GM18526 (cell line): ENCODE data around the gene TTC3.

Source experiments
- POLR2A ChIP-seq: IDR thresholded peaks from 3 replicates; pipeline ENCODE4 v1.6.1; 2011; ENCODE audit not compliant: insufficient read length; ENCODE audit errors: extremely low read depth

Gene TTC3

GRCh38 chr21:37220433-37220980, 147.5 kb downstream of the TTC3 start:
- no peak for TF ChIP-seq POLR2A

GRCh38 chr21:37220981-37221664, 148.1 kb downstream of the TTC3 start:
- TF ChIP-seq POLR2A, result peak; percentile 89

- TF ChIP-seq POLR2A, result no peak
Observed at GRCh38 chr21:37223804-37224345, 150.8 kb downstream of the TTC3 start.

DNA sequence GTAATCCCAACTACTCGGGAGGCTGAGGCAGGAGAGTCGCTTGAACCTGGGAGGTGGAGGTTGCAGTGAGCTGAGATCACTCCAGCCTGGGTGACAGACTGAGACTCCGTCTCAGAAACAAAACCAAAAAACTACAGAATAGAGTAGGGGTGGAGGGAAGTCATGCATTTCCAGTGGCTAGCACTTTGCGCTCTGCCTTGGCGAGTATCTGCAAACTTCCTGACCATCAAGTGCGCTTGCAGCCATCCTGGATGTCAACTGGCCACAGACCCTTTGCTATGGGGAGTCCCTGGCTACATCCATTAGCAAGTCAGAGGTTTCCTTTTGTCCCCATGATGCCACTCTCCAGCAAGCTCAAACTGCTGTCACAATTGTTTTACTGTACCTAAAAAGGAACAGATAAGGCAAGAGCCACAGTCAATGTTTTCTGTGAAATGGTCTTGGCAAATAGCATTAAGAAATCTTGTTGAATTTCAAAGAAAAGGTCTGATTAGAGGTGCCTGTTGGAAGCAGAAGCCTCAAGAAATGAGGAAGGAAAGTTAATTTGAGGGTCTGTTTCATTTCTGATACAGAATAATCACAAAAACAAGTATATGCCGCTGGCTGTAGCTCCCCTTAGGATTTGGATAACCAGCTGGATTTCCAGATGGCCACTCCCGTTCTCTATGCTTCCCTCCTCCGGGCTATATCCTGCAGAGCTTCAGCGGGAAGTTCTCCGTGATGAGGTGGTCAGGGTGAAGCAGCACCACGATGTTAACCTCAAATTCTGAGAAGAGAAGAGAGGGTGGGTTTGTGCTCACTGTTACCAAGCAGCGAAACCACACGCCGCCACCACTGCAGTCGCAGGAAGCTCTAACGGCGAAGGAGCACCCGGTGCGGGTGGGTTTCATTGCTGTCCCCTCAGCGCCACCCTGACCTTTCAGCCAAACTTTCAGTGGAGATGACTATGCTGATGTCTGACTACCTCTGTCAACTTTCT, 152.1 kb downstream of the TTC3 start:
- no peak for TF ChIP-seq POLR2A

- no peak for TF ChIP-seq POLR2A
Observed at GRCh38 chr21:37226041-37226920, 153.2 kb downstream of the TTC3 start.

- no peak for TF ChIP-seq POLR2A
Observed at GRCh38 chr21:37227071-37228002, 154.3 kb downstream of the TTC3 start.

DNA sequence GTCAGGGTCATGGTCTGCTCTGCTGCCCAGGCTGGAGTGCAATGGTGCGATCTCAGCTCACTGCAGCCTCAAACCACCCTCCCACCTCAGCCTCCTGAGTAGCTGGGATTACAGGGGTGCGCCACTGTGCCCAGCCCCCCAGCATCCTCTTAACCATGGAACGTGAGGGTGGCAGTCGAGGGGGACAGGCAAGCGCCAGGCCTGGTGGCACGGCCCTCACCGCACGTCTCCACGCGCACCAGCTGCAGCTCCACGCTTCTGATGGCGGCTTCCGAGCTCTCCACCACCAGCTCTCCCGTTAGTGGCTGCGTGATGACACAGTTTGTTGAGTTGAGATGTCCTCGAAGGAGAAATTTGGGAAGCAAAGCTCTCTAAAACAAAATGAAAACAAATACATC, 154.9 kb downstream of the TTC3 start:
- TF ChIP-seq POLR2A, result no peak

GRCh38 chr21:37230632-37231248, 157.7 kb downstream of the TTC3 start:
- TF ChIP-seq POLR2A, result no peak

GRCh38 chr21:37231249-37231645, 158.2 kb downstream of the TTC3 start:
- TF ChIP-seq POLR2A, result no peak

- no peak for TF ChIP-seq POLR2A
Observed at GRCh38 chr21:37231671-37232070, 158.6 kb downstream of the TTC3 start.

GRCh38 chr21:37232274-37233018, 159.4 kb downstream of the TTC3 start:
- TF ChIP-seq POLR2A, result no peak

GRCh38 chr21:37233551-37234146, 160.6 kb downstream of the TTC3 start:
- TF ChIP-seq POLR2A, result no peak
